Measurements from ENCODE around the gene FKBP1B.

DNA sequence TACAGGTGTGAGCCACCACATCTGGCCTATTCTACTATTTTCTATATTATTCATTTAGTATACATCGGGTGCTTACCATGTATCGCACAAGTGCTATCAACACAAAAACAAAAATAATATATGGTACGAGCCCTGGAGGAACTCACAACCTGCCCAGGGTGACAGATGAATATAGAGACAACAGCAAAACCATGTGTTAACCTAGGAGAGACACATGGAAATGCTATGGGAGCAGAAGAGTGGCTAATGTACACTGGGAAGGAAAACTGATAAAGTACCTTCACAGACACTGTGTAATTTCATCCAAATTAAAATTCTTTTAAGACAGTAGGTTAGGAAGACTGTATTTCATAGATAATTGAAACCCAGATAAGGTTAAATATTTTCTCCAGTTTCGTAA is 22.7 kb downstream of the FKBP1B start:
- TF ChIP-seq, protein P1, sequence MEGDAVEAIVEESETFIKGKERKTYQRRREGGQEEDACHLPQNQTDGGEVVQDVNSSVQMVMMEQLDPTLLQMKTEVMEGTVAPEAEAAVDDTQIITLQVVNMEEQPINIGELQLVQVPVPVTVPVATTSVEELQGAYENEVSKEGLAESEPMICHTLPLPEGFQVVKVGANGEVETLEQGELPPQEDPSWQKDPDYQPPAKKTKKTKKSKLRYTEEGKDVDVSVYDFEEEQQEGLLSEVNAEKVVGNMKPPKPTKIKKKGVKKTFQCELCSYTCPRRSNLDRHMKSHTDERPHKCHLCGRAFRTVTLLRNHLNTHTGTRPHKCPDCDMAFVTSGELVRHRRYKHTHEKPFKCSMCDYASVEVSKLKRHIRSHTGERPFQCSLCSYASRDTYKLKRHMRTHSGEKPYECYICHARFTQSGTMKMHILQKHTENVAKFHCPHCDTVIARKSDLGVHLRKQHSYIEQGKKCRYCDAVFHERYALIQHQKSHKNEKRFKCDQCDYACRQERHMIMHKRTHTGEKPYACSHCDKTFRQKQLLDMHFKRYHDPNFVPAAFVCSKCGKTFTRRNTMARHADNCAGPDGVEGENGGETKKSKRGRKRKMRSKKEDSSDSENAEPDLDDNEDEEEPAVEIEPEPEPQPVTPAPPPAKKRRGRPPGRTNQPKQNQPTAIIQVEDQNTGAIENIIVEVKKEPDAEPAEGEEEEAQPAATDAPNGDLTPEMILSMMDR (IDR thresholded peaks at IDR 0.05), result no peak
- TF ChIP-seq POLR2A (IDR thresholded peaks at IDR 0.05), result no peak
